B cell (primary cell): ENCODE results near the gene ACSS1. TPM values are rescaled to one million over a fixed set of nuclear protein-coding genes. Genes with fewer than 3 reads are reported as not detected.

ENCODE experiments used
- ATAC-seq: fragments of 200-7000 bp; cut with Tn5 transposase; one replicate; pipeline ENCODE4 v1.10.0; 2021; ENCODE audit warnings: low read depth, mild to moderate bottlenecking, moderate number of reproducible peaks, moderate library complexity
- CTCF ChIA-PET: fragments of 350-600 bp; sonication (Branson Sonifier 250); formaldehyde crosslinking; loops from one replicate; lab custom pipeline; 2021; ENCODE audit warnings: antibody characterized with exemption, inconsistent platforms; lab: Charles Lee
- POLR2A ChIA-PET: fragments of 350-600 bp; sonication (Branson Sonifier 250); formaldehyde crosslinking; loops from one replicate; lab custom pipeline; 2021; ENCODE audit warnings: antibody characterized with exemption; lab: Charles Lee
- DNase-seq: peaks from one replicate; pipeline ENCODE4 v3.0.0; 2013
- H2AFZ ChIP-seq: 2 replicates; pipeline ENCODE4 v1.6.1; 2012; ENCODE audit warnings: mild to moderate bottlenecking, low read depth, low read length; ENCODE audit not compliant: insufficient read depth, poor library complexity, severe bottlenecking
- H3K27ac ChIP-seq, 2 donors: 1 replicate in 1 of 2; 2 replicates in 1 of 2; pipeline ENCODE4 v1.5.1; 2012 to 2013; ENCODE audit warnings: low read length in 2 of 2, mild to moderate bottlenecking in 2 of 2, moderate library complexity in 1 of 2
- H3K27me3 ChIP-seq, 4 experiments: fragments of 200-600 bp in 1 of 4; sonication (generic) in 1 of 4; replicated peaks in 1 of 4; 1 replicate in 2 of 4; 2 replicates in 2 of 4; pipeline versions ENCODE4 v1.6.1 to v1.7.0; 2013 to 2016; ENCODE audit warnings: low read length in 3 of 4, mild to moderate bottlenecking in 2 of 4, mixed read lengths in 1 of 4, moderate library complexity in 1 of 4; ENCODE audit not compliant: insufficient read depth in 4 of 4, control insufficient read depth in 3 of 4; ENCODE audit errors: control extremely low read depth in 1 of 4
- H3K36me3 ChIP-seq, 2 experiments: replicated peaks in 1 of 2; 1 replicate in 1 of 2; 2 replicates in 1 of 2; pipeline versions ENCODE4 v1.6.1 to v1.7.1; 2013; ENCODE audit warnings: low read length in 1 of 2; ENCODE audit not compliant: insufficient read depth in 2 of 2, control insufficient read depth in 1 of 2; ENCODE audit errors: control extremely low read depth in 1 of 2, extremely low read depth in 1 of 2
- H3K4me1 ChIP-seq, 2 donors: fragments of 200-600 bp in 1 of 2; sonication (generic) in 1 of 2; 1 replicate in 1 of 2; 2 replicates in 1 of 2; pipeline versions ENCODE4 v1.5.1 to v1.6.1; 2013 to 2017; ENCODE audit warnings: low read length in 2 of 2; ENCODE audit not compliant: control insufficient read depth in 2 of 2, insufficient read depth in 2 of 2
- H3K4me2 ChIP-seq: replicated peaks from 2 replicates; pipeline ENCODE3; 2012; ENCODE audit warnings: mild to moderate bottlenecking, low read depth, low read length; ENCODE audit not compliant: poor library complexity, severe bottlenecking
- H3K4me3 ChIP-seq, 5 experiments: fragments of 200-600 bp in 1 of 5; sonication (generic) in 1 of 5; 1 replicate in 3 of 5; 2 replicates in 2 of 5; pipeline versions ENCODE4 v1.5.1 to v1.7.0; 2011 to 2016; ENCODE audit warnings: low read length in 4 of 5, mild to moderate bottlenecking in 4 of 5, low read depth in 2 of 5, control low read depth in 1 of 5, moderate library complexity in 1 of 5; ENCODE audit not compliant: insufficient read depth in 1 of 5; ENCODE audit errors: control extremely low read depth in 1 of 5, extremely low read depth in 1 of 5
- H3K79me2 ChIP-seq: fragments of 200-600 bp; sonication (generic); one replicate; pipeline ENCODE4 v1.6.0; 2016; ENCODE audit warnings: low read length; ENCODE audit not compliant: control insufficient read depth, insufficient read depth
- H3K9ac ChIP-seq: fragments of 200-600 bp; sonication (generic); 2 replicates; pipeline ENCODE4 v1.6.1; 2017; ENCODE audit warnings: mild to moderate bottlenecking, low read length, moderate library complexity
- H3K9me3 ChIP-seq, 3 donors: one replicate each; pipeline versions ENCODE4 v1.6.1 to v1.7.1; 2013; ENCODE audit warnings: low read length in 2 of 3; ENCODE audit not compliant: control insufficient read depth in 2 of 3, insufficient read depth in 1 of 3; ENCODE audit errors: control extremely low read depth in 1 of 3
- H4K20me1 ChIP-seq: 2 replicates; pipeline ENCODE4 v1.6.0; 2012; ENCODE audit warnings: mild to moderate bottlenecking, low read length; ENCODE audit not compliant: insufficient read depth, control insufficient read depth, poor library complexity, severe bottlenecking
- H3K27ac Mint-ChIP-seq: one replicate; pipeline ENCODE4 v1.8.0; 2021; ENCODE audit warnings: mixed read lengths
- H3K27me3 Mint-ChIP-seq: one replicate; pipeline ENCODE4 v1.8.0; 2021; ENCODE audit warnings: mixed read lengths
- H3K4me1 Mint-ChIP-seq: one replicate; pipeline ENCODE4 v1.8.0; 2021; ENCODE audit warnings: mixed read lengths
- H3K4me3 Mint-ChIP-seq: one replicate; pipeline ENCODE4 v1.8.0; 2021; ENCODE audit warnings: mixed read lengths
- H3K9me3 Mint-ChIP-seq: one replicate; pipeline ENCODE4 v1.8.0; 2022; ENCODE audit warnings: mixed read lengths; ENCODE audit not compliant: insufficient read depth
- EZH2 ChIP-seq: IDR thresholded peaks from 2 replicates; pipeline ENCODE4 v1.6.1; 2012; ENCODE audit warnings: borderline replicate concordance, low read depth, mild to moderate bottlenecking, moderate library complexity, low read length; ENCODE audit not compliant: insufficient read depth, poor library complexity, severe bottlenecking
- WGBS: methylation state at CpG from one replicate; pipeline ENCODE4 v1.1.5; 2013; ENCODE audit warnings: missing lambda C conversion rate; ENCODE audit not compliant: insufficient coverage; 5-methylcytosine and 5-hydroxymethylcytosine counted together
- intact Hi-C: fragments of 100-400 bp; cut with micrococcal nuclease; formaldehyde crosslinking; loops from one replicate; pipeline ENCODE4 v1.10.0; 2022
- polyA plus RNA-seq: library from polyadenylated mRNA; depleted of rRNA; stranded (reverse); fragments of >200 nt; gene quantifications from 2 replicates; pipeline ENCODE4 v1.2.3, GENCODE V29; 2012
- total RNA-seq, 2 donors: library from RNA; stranded (reverse); fragments of 120-200 nt in 1 of 2; gene quantifications; 1 replicate in 1 of 2; 2 replicates in 1 of 2; pipeline versions ENCODE4 v1.2.3 to v1.2.4, GENCODE V29; 2013 to 2022
- TF ChIP-seq, protein P1 (sequence below): fragments of 200-600 bp; IDR thresholded peaks from one replicate; pipeline ENCODE4 v1.8.0; 2022; ENCODE audit warnings: antibody characterized with exemption, mild to moderate bottlenecking

The ACSS1 gene
- total and polyA plus RNA-seq, 2 donors (not counting 1 experiment from before 2014, with no cell fraction given) = 82.7 to 95.5 TPM

DNA sequence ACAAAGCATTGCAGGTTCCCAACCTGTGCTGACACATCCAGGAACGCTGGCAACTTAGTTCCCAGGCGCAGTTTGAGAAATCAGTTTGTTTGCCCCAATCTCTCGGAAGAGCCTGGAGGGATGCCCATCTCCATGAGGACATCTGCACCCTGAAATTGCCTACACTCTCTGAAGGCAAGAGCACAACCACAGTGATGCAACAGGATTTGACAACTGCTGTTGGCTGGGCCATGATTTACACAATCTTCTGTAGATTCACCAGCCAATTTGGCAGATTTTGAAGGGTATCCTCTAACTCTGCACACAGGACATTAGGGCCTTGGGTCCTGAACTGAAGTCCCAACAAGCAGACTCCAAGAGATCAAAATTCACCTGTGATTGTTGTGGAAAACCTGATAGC is 68.8 kb downstream of the ACSS1 start:
- H3K4me2 ChIP-seq = no peak overlapping the region
- H2AFZ ChIP-seq = no peak overlapping the region
- Mint-ChIP-seq H3K27ac (no peak overlapping the region), H3K4me1 (peaks cover 42% of the 10 kb centered on the region), H3K27me3 (no peaks in the 10 kb centered on the region), H3K4me3 (no peak overlapping the region), H3K9me3 (no peaks in the 10 kb centered on the region)
- intact Hi-C loops = no loop called here
- WGBS = 92% methylated on average over 3 of the region's 3 CpGs
- DNase-seq = no peak
- CTCF ChIA-PET = interaction anchor here (1.2 kb wide), 1 partner anchor 75 kb away, joined by 4 read pairs; no protein-coding TSS in a partner anchor
- POLR2A ChIA-PET = no interaction called here
- no peak overlapping the region for H3K9ac ChIP-seq
- H4K20me1 ChIP-seq = no peaks in the 10 kb centered on the region
- no peak for ATAC-seq
- H3K36me3 ChIP-seq = no peaks in the 10 kb centered on the region
- H3K4me1 ChIP-seq = peaks cover 15 to 20% of the 10 kb centered on the region in 2 donors
- H3K27ac ChIP-seq = no peak overlapping the region
- no peaks in the 10 kb centered on the region for H3K27me3 ChIP-seq
- no peaks in the 10 kb centered on the region for H3K9me3 ChIP-seq
- peaks cover 61% of the 10 kb centered on the region for H3K79me2 ChIP-seq
- TF ChIP-seq, protein P1, sequence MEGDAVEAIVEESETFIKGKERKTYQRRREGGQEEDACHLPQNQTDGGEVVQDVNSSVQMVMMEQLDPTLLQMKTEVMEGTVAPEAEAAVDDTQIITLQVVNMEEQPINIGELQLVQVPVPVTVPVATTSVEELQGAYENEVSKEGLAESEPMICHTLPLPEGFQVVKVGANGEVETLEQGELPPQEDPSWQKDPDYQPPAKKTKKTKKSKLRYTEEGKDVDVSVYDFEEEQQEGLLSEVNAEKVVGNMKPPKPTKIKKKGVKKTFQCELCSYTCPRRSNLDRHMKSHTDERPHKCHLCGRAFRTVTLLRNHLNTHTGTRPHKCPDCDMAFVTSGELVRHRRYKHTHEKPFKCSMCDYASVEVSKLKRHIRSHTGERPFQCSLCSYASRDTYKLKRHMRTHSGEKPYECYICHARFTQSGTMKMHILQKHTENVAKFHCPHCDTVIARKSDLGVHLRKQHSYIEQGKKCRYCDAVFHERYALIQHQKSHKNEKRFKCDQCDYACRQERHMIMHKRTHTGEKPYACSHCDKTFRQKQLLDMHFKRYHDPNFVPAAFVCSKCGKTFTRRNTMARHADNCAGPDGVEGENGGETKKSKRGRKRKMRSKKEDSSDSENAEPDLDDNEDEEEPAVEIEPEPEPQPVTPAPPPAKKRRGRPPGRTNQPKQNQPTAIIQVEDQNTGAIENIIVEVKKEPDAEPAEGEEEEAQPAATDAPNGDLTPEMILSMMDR = no peak
- TF ChIP-seq EZH2 = no peak
- H3K4me3 ChIP-seq = peak overlapping the region in 1 of 5 experiments; percentile 18

DNA sequence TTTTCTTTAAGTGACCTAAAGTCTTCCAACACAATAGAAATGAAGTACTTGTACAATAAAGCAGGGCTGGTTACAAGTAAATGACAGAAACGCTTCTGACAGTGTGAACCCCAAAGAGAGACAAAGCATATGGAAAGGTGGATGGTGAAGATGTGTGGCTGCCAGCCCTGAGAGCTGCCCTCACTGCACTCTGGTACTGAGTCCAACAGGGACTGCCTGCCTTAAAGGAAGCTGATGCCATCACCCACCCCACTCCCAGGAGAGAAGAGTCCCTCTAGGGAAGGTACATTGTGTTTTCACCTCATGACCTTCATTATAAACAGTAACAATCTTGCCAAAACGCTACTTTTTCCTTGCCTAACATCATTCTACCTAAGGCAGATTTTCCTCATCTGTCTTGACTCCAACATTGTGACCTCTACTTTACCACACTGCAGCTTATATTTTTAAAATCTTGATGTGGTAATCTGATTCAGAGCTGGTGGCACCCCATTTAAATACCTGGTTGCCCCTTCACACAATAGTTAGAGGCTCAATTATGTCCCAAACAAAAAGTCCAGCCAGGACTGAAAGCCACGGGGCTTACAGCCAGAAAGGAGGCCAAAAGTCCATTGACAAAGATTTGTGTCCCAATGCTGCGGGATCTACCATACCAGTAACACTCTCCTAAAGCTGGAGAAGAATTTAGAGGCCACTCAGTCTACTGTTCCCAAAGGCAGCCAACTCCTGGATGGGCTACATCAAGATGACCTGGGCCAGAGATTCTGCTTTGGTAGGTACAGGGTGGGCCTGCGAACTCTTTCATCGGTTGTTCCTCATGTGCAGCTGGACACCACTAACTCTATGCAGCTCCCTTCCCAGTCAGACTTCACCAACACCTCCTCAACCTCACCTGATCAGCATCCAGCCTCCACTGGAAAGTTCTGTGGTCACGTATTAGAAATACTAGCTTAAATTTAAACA is 69.8 kb downstream of the ACSS1 start:
- H3K4me1 Mint-ChIP-seq = peaks cover 33% of the 10 kb centered on the region
- peaks cover 0 to 3% of the 10 kb centered on the region in 2 experiments for H3K36me3 ChIP-seq
- ChIA-PET POLR2A (no interaction called here), CTCF (interaction anchor here (1.1 to 1.2 kb wide), 2 partner anchors 74 to 76 kb away, joined by 3 to 4 read pairs; no protein-coding TSS in a partner anchor)
- H3K9me3 ChIP-seq = no peaks in the 10 kb centered on the region
- intact Hi-C loops = no loop called here
- no peaks in the 10 kb centered on the region for H3K9me3 Mint-ChIP-seq
- 90% methylated on average over 3 of the region's 7 CpGs for WGBS
- no peak overlapping the region for H3K27ac Mint-ChIP-seq
- DNase-seq (no peak), ATAC-seq (no peak)
- H3K27me3 Mint-ChIP-seq = no peaks in the 10 kb centered on the region
- no peaks in the 10 kb centered on the region for H4K20me1 ChIP-seq
- H3K4me3 Mint-ChIP-seq = no peak overlapping the region
- H3K4me2 ChIP-seq = no peak overlapping the region
- no peak overlapping the region for H3K9ac ChIP-seq
- H3K4me1 ChIP-seq = peaks cover 9 to 14% of the 10 kb centered on the region in 2 donors
- H2AFZ ChIP-seq = no peak overlapping the region
- H3K79me2 ChIP-seq = peaks cover 61% of the 10 kb centered on the region
- no peak for TF ChIP-seq EZH2
- TF ChIP-seq, protein P1 = no peak
- peak overlapping the region in 1 of 5 experiments; percentile 17 for H3K4me3 ChIP-seq
- no peaks in the 10 kb centered on the region for H3K27me3 ChIP-seq
- H3K27ac ChIP-seq = no peak overlapping the region
